Measurements from ENCODE around the gene NEMP2.

The NEMP2 gene

DNA sequence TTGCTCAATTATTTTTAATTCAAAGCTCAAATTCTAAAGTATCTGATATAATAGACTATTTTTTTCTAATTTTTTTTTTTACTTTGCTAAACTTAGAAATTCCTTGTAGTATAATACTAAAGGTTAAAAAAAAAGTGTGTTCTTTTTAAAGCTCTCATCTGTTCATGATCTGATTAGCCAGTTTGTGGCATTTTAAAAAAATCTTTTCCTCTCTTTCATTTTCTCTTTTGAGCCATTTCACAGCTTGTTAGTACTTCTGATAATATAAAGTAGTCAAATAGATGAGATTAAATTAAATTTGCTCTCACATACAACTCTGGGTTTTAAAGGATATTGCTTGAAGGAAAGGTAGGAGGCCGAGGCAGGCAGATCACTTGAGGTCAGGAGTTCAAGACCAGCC is 40.7 kb upstream of the NEMP2 start:
- H3K27ac ChIP-seq (ENCODE audit: insufficient read depth, low read length, poor library complexity, severe bottlenecking) = no peak overlapping the region
- DNase-seq = no peak

DNA sequence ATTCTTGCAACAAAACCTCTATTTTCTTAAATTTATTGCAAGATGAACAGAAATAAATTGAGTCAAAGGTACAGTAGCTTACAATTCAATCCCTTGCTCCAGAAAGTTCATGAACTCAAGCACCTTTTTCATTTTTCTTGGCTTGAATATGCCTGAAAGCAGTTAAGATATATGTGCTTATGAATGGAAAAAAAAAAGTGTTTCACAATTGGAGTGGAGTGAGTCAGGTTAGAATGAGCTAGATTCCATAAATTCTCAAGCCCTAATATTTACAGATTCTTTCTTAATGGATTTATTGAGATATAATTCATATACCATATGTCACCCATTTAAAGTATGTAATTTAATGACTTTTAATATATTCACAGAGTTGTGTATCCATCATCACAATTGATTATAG is 39.6 kb upstream of the NEMP2 start:
- Histone ChIP-seq H3K36me3 (ENCODE audit: control insufficient read depth, insufficient read depth, low read length) (no peaks in the 10 kb centered on the region), H3K27me3 (replicated peaks; ENCODE audit: control insufficient read depth, insufficient read depth, low read length, poor library complexity, severe bottlenecking) (no peaks in the 10 kb centered on the region), H3K9me3 (ENCODE audit: control insufficient read depth, low read length) (no peaks in the 10 kb centered on the region), H3K4me3 (ENCODE audit: insufficient read depth, low read depth, low read length, poor library complexity, severe bottlenecking) (no peak overlapping the region), H3K4me1 (ENCODE audit: control insufficient read depth, insufficient read depth, low read length, poor library complexity, severe bottlenecking) (no peaks in the 10 kb centered on the region), H3K27ac (ENCODE audit: insufficient read depth, low read length, poor library complexity, severe bottlenecking) (no peak overlapping the region)
- no peak for DNase-seq

More for the DNA sequence above, 40.7 kb upstream of the NEMP2 start:
- H3K27me3 ChIP-seq (replicated peaks; ENCODE audit: control insufficient read depth, insufficient read depth, low read length, poor library complexity, severe bottlenecking) = no peaks in the 10 kb centered on the region
- H3K4me1 ChIP-seq (ENCODE audit: control insufficient read depth, insufficient read depth, low read length, poor library complexity, severe bottlenecking) = no peaks in the 10 kb centered on the region
- no peaks in the 10 kb centered on the region for H3K36me3 ChIP-seq (ENCODE audit: control insufficient read depth, insufficient read depth, low read length)
- H3K4me3 ChIP-seq (ENCODE audit: insufficient read depth, low read depth, low read length, poor library complexity, severe bottlenecking) = no peak overlapping the region
- H3K9me3 ChIP-seq (ENCODE audit: control insufficient read depth, low read length) = no peaks in the 10 kb centered on the region

DNA sequence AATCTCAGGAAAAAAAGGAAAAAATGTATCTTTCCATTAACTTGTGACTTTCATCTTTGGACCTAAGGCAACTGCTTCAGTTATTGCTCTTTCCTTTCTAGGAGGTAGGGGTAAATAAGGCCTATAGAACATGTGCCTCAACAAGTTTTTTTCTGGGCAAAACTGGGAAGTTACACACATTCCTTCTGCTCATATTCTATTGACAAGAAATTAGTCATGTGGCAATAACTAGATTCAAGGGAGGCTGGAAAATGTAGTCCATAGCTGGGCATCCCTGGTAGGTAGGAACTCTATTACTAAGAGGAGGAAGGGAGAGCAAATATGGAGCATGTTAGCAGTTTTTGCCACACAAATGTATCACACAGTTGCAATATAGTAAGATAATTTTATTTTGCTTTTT is 37.7 kb upstream of the NEMP2 start:
- Histone ChIP-seq H3K27ac (ENCODE audit: insufficient read depth, low read length, poor library complexity, severe bottlenecking) (no peak overlapping the region), H3K36me3 (ENCODE audit: control insufficient read depth, insufficient read depth, low read length) (no peaks in the 10 kb centered on the region), H3K27me3 (replicated peaks; ENCODE audit: control insufficient read depth, insufficient read depth, low read length, poor library complexity, severe bottlenecking) (no peaks in the 10 kb centered on the region), H3K4me1 (ENCODE audit: control insufficient read depth, insufficient read depth, low read length, poor library complexity, severe bottlenecking) (no peaks in the 10 kb centered on the region), H3K9me3 (ENCODE audit: control insufficient read depth, low read length) (no peaks in the 10 kb centered on the region), H3K4me3 (ENCODE audit: insufficient read depth, low read depth, low read length, poor library complexity, severe bottlenecking) (no peak overlapping the region)
- DNase-seq = no peak

DNA sequence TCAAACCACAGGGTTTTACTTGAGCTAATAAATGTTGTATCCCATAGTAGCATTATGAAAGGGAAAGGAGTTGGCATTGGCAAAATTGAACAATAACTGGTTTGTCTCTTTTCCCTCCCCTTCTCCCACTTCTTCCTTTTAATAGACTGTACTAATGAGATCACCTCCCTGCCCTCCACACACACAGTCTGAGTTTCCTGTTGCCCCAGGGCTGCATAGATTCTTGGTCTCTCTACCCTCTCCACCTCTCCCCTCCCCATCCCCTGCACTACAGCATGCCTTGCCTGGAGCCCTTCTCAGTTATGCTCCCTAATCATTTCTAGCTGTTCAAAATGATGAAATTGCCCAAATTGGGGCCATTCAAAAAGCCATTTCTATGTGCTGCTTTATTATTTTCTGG is 37.2 kb upstream of the NEMP2 start:
- DNase-seq = no peak
- no peak overlapping the region for H3K27ac ChIP-seq (ENCODE audit: insufficient read depth, low read length, poor library complexity, severe bottlenecking)

DNA sequence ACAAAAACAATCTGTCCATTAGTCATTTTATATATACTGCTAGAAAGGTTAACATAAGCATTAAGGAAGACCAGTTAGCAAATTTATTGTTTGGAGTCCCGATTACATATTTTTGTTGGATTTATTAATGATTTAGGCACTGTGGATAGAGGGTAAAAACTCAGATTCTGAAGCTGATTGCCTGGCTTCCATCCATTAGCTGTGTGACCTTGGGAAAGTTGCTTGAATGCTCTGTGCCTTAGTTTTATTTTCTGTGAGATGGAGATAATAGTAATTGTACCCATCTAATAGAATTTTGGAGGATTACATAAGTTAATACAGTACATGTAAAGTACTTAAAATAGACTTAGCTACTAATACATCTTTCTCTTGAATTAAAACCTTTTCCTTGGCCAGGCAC is 36.3 kb upstream of the NEMP2 start:
- Histone ChIP-seq H3K9me3 (ENCODE audit: control insufficient read depth, low read length) (no peaks in the 10 kb centered on the region), H3K4me3 (ENCODE audit: insufficient read depth, low read depth, low read length, poor library complexity, severe bottlenecking) (no peak overlapping the region), H3K4me1 (ENCODE audit: control insufficient read depth, insufficient read depth, low read length, poor library complexity, severe bottlenecking) (no peaks in the 10 kb centered on the region), H3K36me3 (ENCODE audit: control insufficient read depth, insufficient read depth, low read length) (no peaks in the 10 kb centered on the region), H3K27ac (ENCODE audit: insufficient read depth, low read length, poor library complexity, severe bottlenecking) (no peak overlapping the region), H3K27me3 (replicated peaks; ENCODE audit: control insufficient read depth, insufficient read depth, low read length, poor library complexity, severe bottlenecking) (no peaks in the 10 kb centered on the region)
- DNase-seq = no peak

More for the DNA sequence above, 37.2 kb upstream of the NEMP2 start:
- no peak overlapping the region for H3K4me3 ChIP-seq (ENCODE audit: insufficient read depth, low read depth, low read length, poor library complexity, severe bottlenecking)
- H3K36me3 ChIP-seq (ENCODE audit: control insufficient read depth, insufficient read depth, low read length) = no peaks in the 10 kb centered on the region
- no peaks in the 10 kb centered on the region for H3K4me1 ChIP-seq (ENCODE audit: control insufficient read depth, insufficient read depth, low read length, poor library complexity, severe bottlenecking)
- H3K27me3 ChIP-seq (replicated peaks; ENCODE audit: control insufficient read depth, insufficient read depth, low read length, poor library complexity, severe bottlenecking) = no peaks in the 10 kb centered on the region
- no peaks in the 10 kb centered on the region for H3K9me3 ChIP-seq (ENCODE audit: control insufficient read depth, low read length)

DNA sequence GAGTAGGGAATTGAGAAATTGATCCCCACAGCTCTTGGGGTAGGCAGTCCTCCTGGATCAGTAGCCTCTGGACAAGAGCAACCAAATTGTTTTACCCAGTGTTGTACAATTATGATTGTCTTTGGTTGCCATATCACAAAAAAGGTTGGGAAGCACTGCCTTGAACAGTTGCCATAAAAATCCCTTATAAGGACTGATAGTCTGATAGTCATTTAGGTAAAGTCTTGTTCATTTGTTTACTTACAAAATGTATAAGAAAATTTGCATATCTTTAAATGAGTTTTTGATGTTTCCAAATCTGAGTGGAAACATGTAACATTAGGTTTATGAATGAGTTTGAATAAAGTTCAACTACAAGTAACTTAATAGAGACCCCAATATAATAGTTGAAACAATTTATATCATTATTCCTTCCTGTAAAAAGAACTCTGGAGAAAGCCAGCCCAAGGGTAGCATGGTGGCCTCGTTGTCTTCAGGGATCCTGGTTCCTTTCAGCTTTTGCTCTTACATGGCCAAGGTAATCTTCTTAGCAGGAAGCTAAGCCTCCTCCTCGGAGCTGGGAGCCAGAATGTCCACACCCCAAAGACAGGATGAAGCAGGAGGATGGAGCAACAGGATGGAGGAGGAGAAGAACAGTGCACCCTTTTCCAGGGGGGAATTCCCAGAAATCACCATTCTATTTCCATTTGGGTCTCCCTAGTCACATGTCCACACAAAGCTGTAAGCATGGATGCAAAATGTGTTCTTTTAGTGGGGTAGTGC is 35.7 kb upstream of the NEMP2 start:
- no peaks in the 10 kb centered on the region for H3K36me3 ChIP-seq (ENCODE audit: control insufficient read depth, insufficient read depth, low read length)
- no peaks in the 10 kb centered on the region for H3K27me3 ChIP-seq (replicated peaks; ENCODE audit: control insufficient read depth, insufficient read depth, low read length, poor library complexity, severe bottlenecking)
- no peaks in the 10 kb centered on the region for H3K9me3 ChIP-seq (ENCODE audit: control insufficient read depth, low read length)
- no peaks in the 10 kb centered on the region for H3K4me1 ChIP-seq (ENCODE audit: control insufficient read depth, insufficient read depth, low read length, poor library complexity, severe bottlenecking)
- H3K4me3 ChIP-seq (ENCODE audit: insufficient read depth, low read depth, low read length, poor library complexity, severe bottlenecking) = no peak overlapping the region
- H3K27ac ChIP-seq (ENCODE audit: insufficient read depth, low read length, poor library complexity, severe bottlenecking) = no peak overlapping the region
- DNase-seq = no peak

DNA sequence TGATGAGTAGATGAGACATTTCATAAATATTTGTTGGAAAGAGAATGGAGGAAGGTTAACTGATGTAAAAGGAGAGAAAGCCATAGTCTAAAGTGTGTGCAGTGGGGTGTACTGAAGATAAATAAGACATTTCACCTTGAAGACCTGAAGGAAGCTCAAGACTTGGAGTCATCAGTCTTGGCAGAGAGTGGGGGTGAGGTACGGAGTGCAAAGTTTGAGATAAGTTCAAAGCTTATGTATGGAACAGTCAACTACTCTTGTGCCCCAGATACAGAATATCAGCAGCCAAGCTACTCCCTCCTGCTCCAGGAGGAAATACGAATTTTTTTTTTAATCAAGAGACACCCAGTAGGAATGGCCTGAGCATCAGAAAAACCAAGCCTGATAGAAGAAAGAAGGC is 30.3 kb upstream of the NEMP2 start:
- Histone ChIP-seq H3K4me1 (ENCODE audit: control insufficient read depth, insufficient read depth, low read length, poor library complexity, severe bottlenecking) (no peaks in the 10 kb centered on the region), H3K4me3 (ENCODE audit: insufficient read depth, low read depth, low read length, poor library complexity, severe bottlenecking) (no peak overlapping the region), H3K36me3 (ENCODE audit: control insufficient read depth, insufficient read depth, low read length) (no peaks in the 10 kb centered on the region), H3K9me3 (ENCODE audit: control insufficient read depth, low read length) (no peaks in the 10 kb centered on the region), H3K27ac (ENCODE audit: insufficient read depth, low read length, poor library complexity, severe bottlenecking) (no peak overlapping the region), H3K27me3 (replicated peaks; ENCODE audit: control insufficient read depth, insufficient read depth, low read length, poor library complexity, severe bottlenecking) (no peaks in the 10 kb centered on the region)
- DNase-seq = no peak

DNA sequence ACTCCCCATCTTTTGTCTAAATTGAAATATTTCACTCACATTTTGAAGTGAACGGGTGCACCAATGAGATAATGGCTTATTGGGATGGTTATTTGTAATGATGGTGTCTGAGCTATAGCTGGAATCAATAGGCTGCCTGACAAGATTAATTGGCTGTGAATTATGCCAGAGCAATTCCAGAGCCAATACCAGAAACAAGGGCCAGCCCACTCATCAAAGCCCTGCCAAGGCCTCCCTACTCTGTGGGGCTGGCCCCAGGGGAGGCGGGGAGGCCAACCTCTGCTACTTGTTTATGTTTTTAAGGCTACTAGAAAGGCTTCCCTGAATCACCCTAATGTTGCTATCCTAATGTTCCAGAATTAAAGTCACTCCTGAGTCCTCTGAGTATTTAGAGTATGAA is 29.1 kb upstream of the NEMP2 start:
- Histone ChIP-seq H3K27ac (ENCODE audit: insufficient read depth, low read length, poor library complexity, severe bottlenecking) (no peak overlapping the region), H3K27me3 (replicated peaks; ENCODE audit: control insufficient read depth, insufficient read depth, low read length, poor library complexity, severe bottlenecking) (no peaks in the 10 kb centered on the region), H3K9me3 (ENCODE audit: control insufficient read depth, low read length) (no peaks in the 10 kb centered on the region), H3K4me1 (ENCODE audit: control insufficient read depth, insufficient read depth, low read length, poor library complexity, severe bottlenecking) (no peaks in the 10 kb centered on the region), H3K36me3 (ENCODE audit: control insufficient read depth, insufficient read depth, low read length) (no peaks in the 10 kb centered on the region), H3K4me3 (ENCODE audit: insufficient read depth, low read depth, low read length, poor library complexity, severe bottlenecking) (no peak overlapping the region)
- no peak for DNase-seq

DNA sequence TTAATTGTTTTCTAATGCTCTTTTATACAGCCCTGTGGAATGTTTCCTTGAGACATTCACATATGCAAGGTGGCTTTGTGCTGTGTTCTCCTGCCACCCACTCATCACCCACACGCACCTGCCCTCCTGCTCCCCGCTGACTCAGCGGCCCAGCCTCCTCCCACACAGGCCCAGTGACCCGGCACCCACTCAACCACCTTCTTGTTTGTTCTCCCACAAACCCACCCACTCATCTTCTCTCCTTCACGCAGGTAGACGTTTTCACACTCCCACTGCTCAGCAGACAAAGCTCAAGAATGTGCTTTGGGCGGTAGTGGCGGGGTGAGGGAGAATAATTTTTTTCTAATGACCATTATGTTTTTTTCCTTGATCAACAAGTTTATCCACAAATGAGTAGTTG is 28.6 kb upstream of the NEMP2 start:
- H3K9me3 ChIP-seq (ENCODE audit: control insufficient read depth, low read length) = no peaks in the 10 kb centered on the region
- no peaks in the 10 kb centered on the region for H3K27me3 ChIP-seq (replicated peaks; ENCODE audit: control insufficient read depth, insufficient read depth, low read length, poor library complexity, severe bottlenecking)
- H3K4me3 ChIP-seq (ENCODE audit: insufficient read depth, low read depth, low read length, poor library complexity, severe bottlenecking) = no peak overlapping the region
- DNase-seq = no peak
- no peaks in the 10 kb centered on the region for H3K36me3 ChIP-seq (ENCODE audit: control insufficient read depth, insufficient read depth, low read length)
- H3K4me1 ChIP-seq (ENCODE audit: control insufficient read depth, insufficient read depth, low read length, poor library complexity, severe bottlenecking) = no peaks in the 10 kb centered on the region
- no peak overlapping the region for H3K27ac ChIP-seq (ENCODE audit: insufficient read depth, low read length, poor library complexity, severe bottlenecking)

DNA sequence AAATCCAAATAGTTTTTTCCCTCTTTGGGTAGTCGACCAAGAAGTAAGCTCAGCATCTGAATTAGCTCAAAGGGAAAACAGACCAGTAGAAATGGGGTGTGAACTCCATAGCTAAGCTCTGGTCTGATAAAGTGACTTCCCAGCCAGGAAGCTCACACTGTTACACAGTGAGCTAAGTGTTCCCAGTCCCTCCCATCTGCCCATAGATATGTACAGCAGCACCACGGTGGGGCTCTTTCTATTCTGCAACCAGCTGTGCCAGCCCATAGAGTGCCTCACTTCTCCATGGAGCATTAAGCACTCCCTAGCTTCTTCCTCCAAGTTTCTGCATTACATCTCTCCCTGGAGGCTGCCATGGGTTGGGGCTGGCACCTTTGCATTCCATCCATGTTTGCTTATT is 27.6 kb upstream of the NEMP2 start:
- H3K27ac ChIP-seq (ENCODE audit: insufficient read depth, low read length, poor library complexity, severe bottlenecking) = no peak overlapping the region
- no peaks in the 10 kb centered on the region for H3K27me3 ChIP-seq (replicated peaks; ENCODE audit: control insufficient read depth, insufficient read depth, low read length, poor library complexity, severe bottlenecking)
- H3K4me3 ChIP-seq (ENCODE audit: insufficient read depth, low read depth, low read length, poor library complexity, severe bottlenecking) = no peak overlapping the region
- no peaks in the 10 kb centered on the region for H3K4me1 ChIP-seq (ENCODE audit: control insufficient read depth, insufficient read depth, low read length, poor library complexity, severe bottlenecking)
- H3K9me3 ChIP-seq (ENCODE audit: control insufficient read depth, low read length) = no peaks in the 10 kb centered on the region
- no peaks in the 10 kb centered on the region for H3K36me3 ChIP-seq (ENCODE audit: control insufficient read depth, insufficient read depth, low read length)
- no peak for DNase-seq
